Activated CD4-positive, alpha-beta T cell treated with anti-CD3 and anti-CD28 coated beads, Interleukin-2, Interleukin-6, amounts not matched to agents 100 ng/mL and 50 ng/mL, durations not matched to agents 16 hours and 8 hours (primary cell): ENCODE measurements around the gene RNU1-3.
"Not testable (repeated sequence)": the region's sequence is repeated elsewhere in the genome, so short reads cannot be mapped to it uniquely, and the experiment has no call there.

Experiments
- DNase-seq: peaks from one replicate; pipeline ENCODE4 v3.0.0-alpha.2; 2020

The RNU1-3 gene

DNA sequence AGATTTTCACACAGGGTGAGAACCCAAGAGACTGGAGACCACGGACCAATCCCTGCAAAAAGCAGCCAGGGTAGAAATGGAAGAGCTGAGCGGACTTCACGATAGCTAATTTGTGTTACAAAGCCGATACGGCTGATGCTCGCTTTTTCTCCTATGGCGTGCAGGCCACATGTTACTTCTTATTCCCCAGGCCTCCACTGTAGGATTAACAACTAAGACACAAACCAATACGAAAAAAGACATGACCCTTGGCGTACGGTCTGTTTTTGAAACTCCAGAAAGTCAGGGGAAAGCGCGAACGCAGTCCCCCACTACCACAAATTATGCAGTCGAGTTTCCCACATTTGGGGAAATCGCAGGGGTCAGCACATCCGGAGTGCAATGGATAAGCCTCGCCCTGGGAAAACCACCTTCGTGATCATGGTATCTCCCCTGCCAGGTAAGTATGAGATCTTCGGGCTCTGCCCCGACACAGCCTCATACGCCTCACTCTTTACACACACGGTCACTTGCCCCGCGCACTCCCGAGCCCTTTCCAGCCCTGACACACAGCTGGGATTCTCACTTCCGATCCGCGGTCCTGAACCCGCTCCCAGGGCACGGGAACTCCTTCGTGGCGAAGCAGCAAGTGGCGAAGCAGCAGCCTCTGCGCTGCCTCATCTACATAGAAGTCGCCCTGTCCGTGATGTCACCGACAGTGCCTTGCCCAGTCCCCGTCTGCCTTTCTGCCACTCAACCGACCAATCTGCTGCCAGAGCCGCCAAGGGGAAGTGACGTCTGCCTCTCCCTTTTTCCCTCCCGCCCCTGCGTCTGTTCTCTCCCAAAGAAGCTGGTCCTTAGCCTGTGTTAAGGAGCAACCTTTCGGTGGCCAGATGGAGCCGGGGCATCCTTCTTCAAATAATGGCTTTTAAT, at the start of gene RNU1-3:
Gene RNU1-3 (minus strand): TSS at position 447 of the 912 bp plus-strand sequence.
- DNase-seq = not testable (repeated sequence)

DNA sequence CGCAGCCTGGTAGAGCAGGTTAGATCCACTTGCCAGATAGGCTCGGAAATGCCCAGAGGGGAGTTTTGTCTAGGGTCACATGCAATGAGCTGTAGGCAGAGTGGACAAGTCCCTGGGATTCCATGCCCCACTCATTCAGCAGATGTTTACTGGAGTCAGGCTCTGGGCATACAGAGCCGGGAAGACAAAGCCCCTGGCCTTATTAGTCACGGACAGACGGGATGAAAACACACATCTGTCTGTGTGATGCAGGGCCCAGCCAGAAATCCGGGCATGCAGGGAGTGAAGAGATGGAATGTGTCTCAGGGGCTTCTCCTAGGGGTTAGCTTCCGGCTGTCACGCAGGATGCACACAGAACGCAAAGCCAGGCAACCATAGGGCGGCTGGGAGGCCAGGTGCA, 46.7 kb upstream of the RNU1-3 start:
- not testable (repeated sequence) for DNase-seq

- not testable (repeated sequence) for DNase-seq
Measured at GRCh38 chr1:16712984-16713383, 46.2 kb upstream of the RNU1-3 start.

DNA sequence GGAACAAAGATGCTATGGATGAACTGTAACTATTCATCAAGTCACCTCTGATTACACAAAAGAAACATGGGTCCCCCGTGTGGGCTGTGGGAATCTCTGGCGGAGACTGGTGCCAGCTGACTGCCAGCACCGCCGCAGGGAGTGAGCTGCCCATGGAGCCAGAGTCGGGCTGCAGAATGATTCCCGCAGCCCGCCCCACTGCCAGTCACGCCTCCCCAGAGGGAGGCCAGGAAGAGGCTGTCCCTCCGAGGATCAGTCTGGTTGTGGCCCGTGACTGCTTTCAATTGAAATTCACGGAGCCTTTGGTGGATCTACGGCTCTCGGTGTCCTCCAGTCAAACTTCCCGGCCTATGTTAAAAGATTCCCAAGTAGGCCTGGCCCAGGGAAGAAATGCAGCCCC, 45.8 kb upstream of the RNU1-3 start:
- not testable (repeated sequence) for DNase-seq

- not testable (repeated sequence) for DNase-seq
Measured at GRCh38 chr1:16712131-16712530, 45.4 kb upstream of the RNU1-3 start.

- not testable (repeated sequence) for DNase-seq
Measured at GRCh38 chr1:16710618-16711017, 43.9 kb upstream of the RNU1-3 start.

DNA sequence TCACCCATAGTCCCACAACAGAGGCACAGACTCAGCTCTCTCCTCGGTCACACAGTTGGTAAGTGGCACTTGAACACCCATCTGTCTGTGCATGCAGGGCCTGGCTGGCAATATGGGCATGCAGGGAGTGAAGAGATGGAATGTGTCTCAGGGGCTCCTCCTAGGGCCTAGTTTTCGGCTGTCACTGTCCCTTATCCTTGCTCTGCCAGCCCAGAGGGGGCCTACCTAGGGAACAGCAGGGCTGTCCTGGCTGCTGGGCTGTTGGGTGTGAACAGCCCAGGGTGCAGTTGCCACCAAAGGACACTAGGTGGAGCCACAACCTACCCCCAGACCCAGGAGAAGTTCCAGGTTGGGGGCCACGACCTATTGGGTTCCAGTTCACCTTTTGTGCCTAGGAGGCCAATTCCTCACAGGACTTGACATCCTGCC, 42.9 kb upstream of the RNU1-3 start:
- DNase-seq = peak; percentile 54

GRCh38 chr1:16708704-16709103, 42.0 kb upstream of the RNU1-3 start:
- DNase-seq = not testable (repeated sequence)

DNA sequence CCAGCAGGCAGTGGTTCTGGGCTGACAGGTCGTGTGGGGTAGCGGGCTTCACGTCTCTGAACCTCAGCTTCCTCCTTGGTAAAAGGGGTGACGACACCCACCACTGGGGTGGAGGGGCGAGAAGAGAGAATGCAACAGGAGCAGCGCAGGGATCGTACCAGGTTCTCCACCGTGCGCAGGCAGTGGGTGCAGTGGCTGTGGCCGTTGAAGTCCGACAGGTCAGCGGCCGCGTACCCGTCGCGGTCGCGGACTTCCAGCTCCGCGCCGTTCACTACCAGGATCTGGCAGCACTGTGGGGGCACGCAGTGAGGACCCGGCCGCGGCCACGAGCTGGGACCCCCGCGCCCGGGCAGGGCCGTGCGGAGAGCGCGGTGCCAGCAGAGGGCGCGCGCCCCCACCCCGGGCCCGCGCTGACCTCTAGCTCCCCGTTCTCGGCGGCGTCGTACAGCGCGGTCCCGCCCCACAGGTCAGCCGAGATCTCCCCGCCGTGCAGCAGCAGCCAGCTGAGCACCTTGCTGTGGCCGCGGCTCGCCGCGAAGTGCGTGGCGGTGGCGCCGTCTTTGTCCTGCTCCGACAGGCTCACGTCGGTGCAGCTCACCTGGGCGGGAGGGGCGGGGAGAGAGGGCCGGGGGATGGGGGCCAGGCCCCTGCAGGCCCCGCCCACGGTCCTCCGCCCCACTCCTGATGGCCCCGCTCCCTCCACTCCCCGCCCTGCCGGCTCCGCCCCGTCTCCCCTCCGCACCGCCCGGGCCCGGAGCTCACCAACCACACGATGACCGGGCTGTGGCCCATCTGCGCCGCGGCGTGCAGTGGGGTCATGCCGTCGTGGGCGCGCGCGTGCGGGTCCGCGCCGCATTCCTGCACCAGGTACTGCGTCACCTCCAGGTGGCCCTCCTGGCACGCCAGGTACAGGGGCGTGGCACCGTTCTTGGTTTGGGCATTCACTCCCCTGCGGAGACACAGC, 40.7 kb upstream of the RNU1-3 start:
- DNase-seq = not testable (repeated sequence)

- not testable (repeated sequence) for DNase-seq
Measured at GRCh38 chr1:16706302-16706701, 39.6 kb upstream of the RNU1-3 start.

GRCh38 chr1:16704502-16705100, 37.9 kb upstream of the RNU1-3 start:
- DNase-seq = not testable (repeated sequence)

GRCh38 chr1:16704076-16704475, 37.3 kb upstream of the RNU1-3 start:
- not testable (repeated sequence) for DNase-seq

DNA sequence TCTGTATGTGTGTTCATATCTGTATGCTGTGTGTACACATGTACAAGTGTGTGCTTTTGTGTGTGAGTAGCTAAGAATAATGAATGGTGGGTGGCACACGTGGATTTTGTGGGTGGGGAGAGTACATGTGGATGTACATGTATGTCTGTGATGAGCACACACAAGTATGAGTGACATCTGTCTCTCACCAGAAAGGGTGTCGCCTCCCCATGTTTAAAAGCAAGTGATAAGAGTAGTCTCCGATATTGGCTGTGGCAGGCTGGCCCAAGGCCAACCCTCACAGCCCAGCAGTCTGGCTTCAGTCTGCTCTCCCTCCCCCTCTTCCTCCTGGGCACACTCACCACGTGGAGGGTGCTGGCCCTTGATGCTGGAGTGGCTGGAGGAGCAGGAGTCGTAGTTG, 36.9 kb upstream of the RNU1-3 start:
- not testable (repeated sequence) for DNase-seq

- not testable (repeated sequence) for DNase-seq
Measured at GRCh38 chr1:16703141-16703540, 36.4 kb upstream of the RNU1-3 start.

DNA sequence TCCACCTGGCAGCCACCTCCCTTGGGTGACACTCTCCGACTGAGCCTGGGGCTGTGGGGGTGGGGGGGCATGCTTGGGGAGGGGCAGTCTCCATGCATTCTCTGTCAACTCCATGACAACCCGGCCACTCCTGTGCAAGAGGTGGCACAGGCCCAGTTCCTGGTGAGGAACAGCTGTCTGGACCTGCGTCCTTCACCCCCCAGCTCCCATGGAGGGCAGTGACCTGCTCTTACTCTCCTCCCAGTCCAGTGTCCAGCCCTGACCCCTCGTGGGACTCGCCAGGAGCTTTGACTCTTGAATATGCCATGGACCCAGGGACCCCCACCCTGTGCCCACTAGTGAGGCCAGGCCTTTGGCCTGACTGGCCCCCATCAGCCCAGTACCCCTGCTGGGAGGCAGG, 35.5 kb upstream of the RNU1-3 start:
- not testable (repeated sequence) for DNase-seq

- DNase-seq = not testable (repeated sequence)
Measured at GRCh38 chr1:16701189-16701588, 34.4 kb upstream of the RNU1-3 start.

GRCh38 chr1:16700138-16700895, 33.6 kb upstream of the RNU1-3 start:
- not testable (repeated sequence) for DNase-seq

DNA sequence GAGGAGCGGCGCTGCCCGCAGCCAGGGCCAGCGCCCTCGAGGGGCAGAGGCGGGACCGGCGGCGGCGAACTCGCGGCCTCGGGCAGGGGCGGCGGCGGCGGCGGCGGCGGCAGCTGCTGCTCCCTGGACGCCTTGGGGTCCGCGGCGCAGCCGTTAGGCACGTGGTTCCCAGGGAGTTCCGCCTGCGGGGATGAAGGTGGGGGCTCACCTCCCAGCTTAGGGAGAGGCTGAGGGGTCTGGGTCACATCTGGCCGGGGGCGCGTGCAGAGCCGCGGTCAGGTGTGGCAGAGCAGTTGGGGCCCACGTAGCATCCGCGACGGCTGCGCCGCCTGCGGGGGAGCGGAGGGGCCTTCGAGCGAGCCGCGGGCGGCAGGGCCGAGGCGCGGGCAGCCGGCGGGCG, 32.7 kb upstream of the RNU1-3 start:
- DNase-seq = not testable (repeated sequence)

- DNase-seq = not testable (repeated sequence)
Measured at GRCh38 chr1:16697152-16697551, 30.4 kb upstream of the RNU1-3 start.

DNA sequence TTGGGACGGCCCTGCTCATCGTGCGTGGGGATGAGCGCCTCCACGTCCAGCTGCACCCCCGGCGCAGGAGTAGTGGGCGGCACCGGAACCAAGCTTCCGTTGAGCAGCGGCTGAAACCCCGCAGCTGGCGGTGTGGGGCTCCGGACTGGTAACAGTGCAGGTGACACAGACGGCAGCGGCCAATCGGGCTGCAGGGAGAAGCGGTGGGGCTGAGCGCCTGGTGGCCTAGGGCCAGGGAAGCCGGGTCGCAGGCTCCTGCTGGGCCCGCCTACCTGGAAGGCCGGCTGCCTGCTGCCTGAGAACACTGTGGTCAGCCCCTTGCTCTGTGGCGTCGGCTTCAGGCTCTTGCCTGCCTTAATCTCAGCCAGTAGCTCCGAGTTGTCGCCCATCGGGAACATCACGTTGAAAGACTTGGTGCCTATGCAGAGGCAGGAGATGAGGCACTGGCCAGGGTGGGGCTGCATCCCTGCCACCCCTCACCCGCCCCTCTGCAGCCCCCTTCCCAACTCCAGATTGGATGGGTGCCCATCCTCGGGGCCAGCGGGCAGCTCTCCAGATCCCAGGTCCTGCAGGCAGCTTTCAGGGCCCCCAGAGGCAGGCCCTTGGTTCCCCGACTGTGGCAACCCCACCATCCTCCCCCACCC, 29.9 kb upstream of the RNU1-3 start:
- not testable (repeated sequence) for DNase-seq

DNA sequence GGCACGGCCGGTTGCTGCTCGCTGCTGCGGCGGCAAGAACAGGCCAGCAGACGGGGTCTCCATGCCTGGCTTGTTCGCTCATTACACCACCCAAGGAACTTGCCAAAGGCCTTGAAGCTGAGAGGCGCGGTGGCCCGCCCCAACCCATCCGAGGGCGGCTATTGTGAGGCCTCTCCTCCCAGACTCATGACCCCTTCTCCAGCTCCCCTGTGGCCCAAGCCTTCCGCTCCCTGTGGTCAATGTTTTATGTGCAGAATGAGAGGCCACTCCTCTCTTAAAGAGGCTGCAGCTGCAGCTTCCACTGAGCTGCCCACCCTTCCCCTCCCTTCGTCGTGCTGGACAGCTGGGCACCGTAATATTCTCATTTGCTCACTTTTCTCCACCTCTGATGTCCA, 27.6 kb upstream of the RNU1-3 start:
- DNase-seq = not testable (repeated sequence)
